HepG2 (cell line): ENCODE data around the gene NELFCD. TPM values are rescaled to one million over a fixed set of nuclear protein-coding genes. Genes with fewer than 3 reads are reported as not detected.

ENCODE experiments used
- AGO2 ChIP-seq: fragments of 200-400 bp; formaldehyde crosslinking; optimal IDR thresholded peaks from 2 replicates; pipeline ENCODE3; 2017; ENCODE audit warnings: mild to moderate bottlenecking, low read depth, low read length, moderate library complexity
- ATF7-NPFF ChIP-seq: sonication (generic); formaldehyde crosslinking; IDR thresholded peaks from 2 replicates; pipeline ENCODE4 v1.8.1; 2023; ENCODE audit warnings: mild to moderate bottlenecking, low read depth, missing genetic modification reagents, moderate library complexity
- CC2D1A ChIP-seq: sonication (generic); formaldehyde crosslinking; IDR thresholded peaks from 2 replicates; pipeline ENCODE4 v1.8.1; 2023; ENCODE audit warnings: mild to moderate bottlenecking, missing genetic modification reagents
- MEIS1 ChIP-seq: sonication (generic); formaldehyde crosslinking; IDR thresholded peaks from 2 replicates; pipeline ENCODE4 v1.9.0; 2021; ENCODE audit warnings: mild to moderate bottlenecking, missing genetic modification reagents, moderate library complexity, borderline replicate concordance
- NCOA1 ChIP-seq: sonication (generic); formaldehyde crosslinking; IDR thresholded peaks from 2 replicates; pipeline ENCODE4 v1.9.0; 2021; ENCODE audit warnings: missing genetic modification reagents
- NCOA2 ChIP-seq: sonication (generic); formaldehyde crosslinking; IDR thresholded peaks from 2 replicates; pipeline ENCODE4 v1.8.0; 2022; ENCODE audit warnings: inconsistent platforms
- NFATC3 ChIP-seq: sonication (generic); formaldehyde crosslinking; IDR thresholded peaks from 2 replicates; pipeline ENCODE4 v1.5.1; 2020; ENCODE audit warnings: mild to moderate bottlenecking, missing genetic modification reagents
- NFIB ChIP-seq: sonication (generic); formaldehyde crosslinking; IDR thresholded peaks from 2 replicates; pipeline ENCODE4 v1.9.0; 2021; ENCODE audit warnings: missing genetic modification reagents, mild to moderate bottlenecking, borderline replicate concordance
- PCBP1 ChIP-seq: fragments of 200-400 bp; formaldehyde crosslinking; IDR thresholded peaks from 2 replicates; pipeline ENCODE4 v1.6.1; 2017; ENCODE audit warnings: mild to moderate bottlenecking, low read depth, low read length, borderline replicate concordance
- POLR2A ChIP-seq, 2 experiments: IDR thresholded peaks; 2 replicates each; pipeline ENCODE4 v1.6.1; 2011; ENCODE audit warnings: low read depth in 2 of 2, low read length in 2 of 2, mild to moderate bottlenecking in 1 of 2, moderate library complexity in 1 of 2; ENCODE audit not compliant: insufficient read depth in 1 of 2
- PRMT3 ChIP-seq: sonication (generic); formaldehyde crosslinking; IDR thresholded peaks from 2 replicates; pipeline ENCODE4 v1.8.1; 2022; ENCODE audit warnings: low read depth, mild to moderate bottlenecking, moderate library complexity, missing genetic modification reagents, borderline replicate concordance
- SP5 ChIP-seq: IDR thresholded peaks from 2 replicates; pipeline ENCODE4 v1.6.1; 2016; ENCODE audit warnings: low read depth, borderline replicate concordance
- SRSF4 ChIP-seq: fragments of 200-400 bp; formaldehyde crosslinking; IDR thresholded peaks from one replicate; pipeline ENCODE4 v1.6.1; 2018; ENCODE audit warnings: mild to moderate bottlenecking, low read depth, low read length, moderate library complexity; ENCODE audit not compliant: poor library complexity, severe bottlenecking
- TBX3 ChIP-seq: fragments of 450-650 bp; IDR thresholded peaks from 2 replicates; pipeline ENCODE4 v1.6.1; 2017; ENCODE audit warnings: antibody characterized with exemption, mild to moderate bottlenecking, inconsistent platforms, borderline replicate concordance
- ZNF383 ChIP-seq: sonication (generic); formaldehyde crosslinking; IDR thresholded peaks from 2 replicates; pipeline ENCODE4 v1.4.0; 2020; ENCODE audit warnings: missing genetic modification reagents, mild to moderate bottlenecking, borderline replicate concordance
- ZNF670 ChIP-seq: sonication (generic); formaldehyde crosslinking; IDR thresholded peaks from 2 replicates; pipeline ENCODE4 v1.8.0; 2022; ENCODE audit warnings: mild to moderate bottlenecking, missing genetic modification reagents, borderline replicate concordance
- polyA plus RNA-seq, 8 experiments: library from polyadenylated mRNA; depleted of rRNA in 3 of 8; stranded (reverse) in 7 of 8; unstranded in 1 of 8; fragments of >200 nt; fragmentation: Illumina TruSeq in 4 of 8; extraction: Trizol in 4 of 8; gene quantifications; 2 replicates each; pipeline versions ENCODE4 v1.2.1 to v1.2.3, GENCODE V29; 2011 to 2016; ENCODE audit warnings: low read depth in 4 of 8, missing spikeins in 1 of 8, mixed read lengths in 1 of 8; ENCODE audit not compliant: insufficient read depth in 1 of 8
- total RNA-seq, 5 experiments: library from RNA; depleted of rRNA; stranded (reverse); fragments of >200 nt; fragmentation: Illumina TruSeq; extraction: Trizol; gene quantifications; 2 replicates each; pipeline ENCODE4 v1.2.3, GENCODE V29; 2016; ENCODE audit warnings: low read depth in 1 of 5
- TF ChIP-seq, protein P1 (sequence below): sonication (generic); formaldehyde crosslinking; IDR thresholded peaks from 2 replicates; pipeline ENCODE4 v1.4.0; 2020; ENCODE audit warnings: missing genetic modification reagents, mild to moderate bottlenecking, borderline replicate concordance
- TF ChIP-seq, protein P2 (sequence below): sonication (generic); formaldehyde crosslinking; IDR thresholded peaks from 2 replicates; pipeline ENCODE4 v1.8.0; 2022; ENCODE audit warnings: mild to moderate bottlenecking, missing genetic modification reagents, moderate library complexity
- TF ChIP-seq, protein P3 (sequence below): sonication (generic); formaldehyde crosslinking; IDR thresholded peaks from 2 replicates; pipeline ENCODE4 v1.4.0; 2020; ENCODE audit warnings: mild to moderate bottlenecking, missing genetic modification reagents, borderline replicate concordance
- TF ChIP-seq, protein P4 (sequence below): sonication (generic); formaldehyde crosslinking; IDR thresholded peaks from 2 replicates; pipeline ENCODE4 v1.5.0; 2020; ENCODE audit warnings: missing genetic modification reagents
- TF ChIP-seq, protein P5 (sequence below): sonication (generic); formaldehyde crosslinking; IDR thresholded peaks from 2 replicates; pipeline ENCODE4 v1.4.0; 2020; ENCODE audit warnings: missing genetic modification reagents; ENCODE audit errors: not compliant biosample characterization

NELFCD gene
- total and polyA plus RNA-seq, 2 of the 13 experiments (the other 11 are each of a cell fraction or from before 2014, with no cell fraction given), result 159 to 203 TPM

DNA sequence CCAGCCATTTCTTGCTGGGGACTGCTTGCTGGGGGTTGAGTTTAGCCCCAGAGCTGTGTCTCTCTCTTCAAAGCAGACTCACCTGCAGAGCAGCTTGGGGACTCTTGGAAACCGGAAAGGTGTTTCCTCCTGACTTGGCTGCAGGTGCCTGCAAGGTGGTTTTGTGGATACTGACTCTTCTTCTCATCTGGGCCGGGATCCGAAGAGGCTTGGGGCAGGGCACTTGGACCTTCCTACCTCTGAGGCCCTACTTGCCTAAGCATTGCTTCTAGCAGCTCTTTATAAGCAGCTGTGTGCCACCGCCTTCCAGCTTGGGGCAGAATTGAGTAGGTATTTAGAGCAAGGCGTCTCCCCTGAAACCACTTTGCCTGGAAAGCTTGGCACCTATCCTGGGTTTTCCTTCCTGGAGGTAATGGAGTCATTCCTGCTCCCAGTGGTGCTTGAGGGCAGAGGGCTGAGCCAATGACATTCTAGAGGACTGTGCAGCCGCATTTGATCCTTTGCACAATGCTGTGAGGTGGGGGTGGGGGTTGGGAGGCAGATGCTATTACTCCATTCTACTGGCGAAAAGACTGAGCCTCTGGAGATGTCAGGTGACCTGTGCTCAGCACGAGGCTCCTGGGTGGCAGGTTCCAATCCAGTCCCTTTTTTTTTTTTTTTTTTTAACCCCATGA lies 29.4 kb downstream of the NELFCD start (continued):
- TF ChIP-seq, protein P1, sequence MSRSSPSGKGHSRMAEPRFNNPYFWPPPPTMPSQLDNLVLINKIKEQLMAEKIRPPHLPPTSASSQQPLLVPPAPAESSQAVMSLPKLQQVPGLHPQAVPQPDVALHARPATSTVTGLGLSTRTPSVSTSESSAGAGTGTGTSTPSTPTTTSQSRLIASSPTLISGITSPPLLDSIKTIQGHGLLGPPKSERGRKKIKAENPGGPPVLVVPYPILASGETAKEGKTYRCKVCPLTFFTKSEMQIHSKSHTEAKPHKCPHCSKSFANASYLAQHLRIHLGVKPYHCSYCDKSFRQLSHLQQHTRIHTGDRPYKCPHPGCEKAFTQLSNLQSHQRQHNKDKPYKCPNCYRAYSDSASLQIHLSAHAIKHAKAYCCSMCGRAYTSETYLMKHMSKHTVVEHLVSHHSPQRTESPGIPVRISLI (CRISPR knock-in tag), result peak; percentile 96
- TF ChIP-seq PCBP1, result no peak
- TF ChIP-seq MEIS1 (CRISPR knock-in tag), result peak; percentile 20; the same call in 1 of the 2 replicates
- TF ChIP-seq, protein P2, sequence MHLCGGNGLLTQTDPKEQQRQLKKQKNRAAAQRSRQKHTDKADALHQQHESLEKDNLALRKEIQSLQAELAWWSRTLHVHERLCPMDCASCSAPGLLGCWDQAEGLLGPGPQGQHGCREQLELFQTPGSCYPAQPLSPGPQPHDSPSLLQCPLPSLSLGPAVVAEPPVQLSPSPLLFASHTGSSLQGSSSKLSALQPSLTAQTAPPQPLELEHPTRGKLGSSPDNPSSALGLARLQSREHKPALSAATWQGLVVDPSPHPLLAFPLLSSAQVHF, result no peak
- no peak for TF ChIP-seq ATF7-NPFF (CRISPR knock-in tag)
- TF ChIP-seq, protein P3, sequence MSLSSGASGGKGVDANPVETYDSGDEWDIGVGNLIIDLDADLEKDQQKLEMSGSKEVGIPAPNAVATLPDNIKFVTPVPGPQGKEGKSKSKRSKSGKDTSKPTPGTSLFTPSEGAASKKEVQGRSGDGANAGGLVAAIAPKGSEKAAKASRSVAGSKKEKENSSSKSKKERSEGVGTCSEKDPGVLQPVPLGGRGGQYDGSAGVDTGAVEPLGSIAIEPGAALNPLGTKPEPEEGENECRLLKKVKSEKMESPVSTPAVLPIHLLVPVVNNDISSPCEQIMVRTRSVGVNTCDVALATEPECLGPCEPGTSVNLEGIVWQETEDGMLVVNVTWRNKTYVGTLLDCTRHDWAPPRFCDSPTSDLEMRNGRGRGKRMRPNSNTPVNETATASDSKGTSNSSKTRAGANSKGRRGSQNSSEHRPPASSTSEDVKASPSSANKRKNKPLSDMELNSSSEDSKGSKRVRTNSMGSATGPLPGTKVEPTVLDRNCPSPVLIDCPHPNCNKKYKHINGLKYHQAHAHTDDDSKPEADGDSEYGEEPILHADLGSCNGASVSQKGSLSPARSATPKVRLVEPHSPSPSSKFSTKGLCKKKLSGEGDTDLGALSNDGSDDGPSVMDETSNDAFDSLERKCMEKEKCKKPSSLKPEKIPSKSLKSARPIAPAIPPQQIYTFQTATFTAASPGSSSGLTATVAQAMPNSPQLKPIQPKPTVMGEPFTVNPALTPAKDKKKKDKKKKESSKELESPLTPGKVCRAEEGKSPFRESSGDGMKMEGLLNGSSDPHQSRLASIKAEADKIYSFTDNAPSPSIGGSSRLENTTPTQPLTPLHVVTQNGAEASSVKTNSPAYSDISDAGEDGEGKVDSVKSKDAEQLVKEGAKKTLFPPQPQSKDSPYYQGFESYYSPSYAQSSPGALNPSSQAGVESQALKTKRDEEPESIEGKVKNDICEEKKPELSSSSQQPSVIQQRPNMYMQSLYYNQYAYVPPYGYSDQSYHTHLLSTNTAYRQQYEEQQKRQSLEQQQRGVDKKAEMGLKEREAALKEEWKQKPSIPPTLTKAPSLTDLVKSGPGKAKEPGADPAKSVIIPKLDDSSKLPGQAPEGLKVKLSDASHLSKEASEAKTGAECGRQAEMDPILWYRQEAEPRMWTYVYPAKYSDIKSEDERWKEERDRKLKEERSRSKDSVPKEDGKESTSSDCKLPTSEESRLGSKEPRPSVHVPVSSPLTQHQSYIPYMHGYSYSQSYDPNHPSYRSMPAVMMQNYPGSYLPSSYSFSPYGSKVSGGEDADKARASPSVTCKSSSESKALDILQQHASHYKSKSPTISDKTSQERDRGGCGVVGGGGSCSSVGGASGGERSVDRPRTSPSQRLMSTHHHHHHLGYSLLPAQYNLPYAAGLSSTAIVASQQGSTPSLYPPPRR (CRISPR knock-in tag), result peak; percentile 64; the same call in 1 of the 2 replicates
- 0 out of 2 replicates have a peak, but pooled peaks have one; percentile 35 for TF ChIP-seq CC2D1A (CRISPR knock-in tag)
- TF ChIP-seq NFIB (CRISPR knock-in tag), result no peak
- no peak for TF ChIP-seq TBX3
- no peak for TF ChIP-seq SRSF4
- TF ChIP-seq PRMT3 (CRISPR knock-in tag), result no peak
- no peak for TF ChIP-seq SP5 (CRISPR knock-in tag)
- no peak for TF ChIP-seq NFATC3 (CRISPR knock-in tag)
- no peak for TF ChIP-seq AGO2
- no peak for TF ChIP-seq ZNF670 (CRISPR knock-in tag)
- TF ChIP-seq, protein P4, sequence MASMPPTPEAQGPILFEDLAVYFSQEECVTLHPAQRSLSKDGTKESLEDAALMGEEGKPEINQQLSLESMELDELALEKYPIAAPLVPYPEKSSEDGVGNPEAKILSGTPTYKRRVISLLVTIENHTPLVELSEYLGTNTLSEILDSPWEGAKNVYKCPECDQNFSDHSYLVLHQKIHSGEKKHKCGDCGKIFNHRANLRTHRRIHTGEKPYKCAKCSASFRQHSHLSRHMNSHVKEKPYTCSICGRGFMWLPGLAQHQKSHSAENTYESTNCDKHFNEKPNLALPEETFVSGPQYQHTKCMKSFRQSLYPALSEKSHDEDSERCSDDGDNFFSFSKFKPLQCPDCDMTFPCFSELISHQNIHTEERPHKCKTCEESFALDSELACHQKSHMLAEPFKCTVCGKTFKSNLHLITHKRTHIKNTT (CRISPR knock-in tag), result no peak
- TF ChIP-seq NCOA1, result no peak
- TF ChIP-seq, protein P5, sequence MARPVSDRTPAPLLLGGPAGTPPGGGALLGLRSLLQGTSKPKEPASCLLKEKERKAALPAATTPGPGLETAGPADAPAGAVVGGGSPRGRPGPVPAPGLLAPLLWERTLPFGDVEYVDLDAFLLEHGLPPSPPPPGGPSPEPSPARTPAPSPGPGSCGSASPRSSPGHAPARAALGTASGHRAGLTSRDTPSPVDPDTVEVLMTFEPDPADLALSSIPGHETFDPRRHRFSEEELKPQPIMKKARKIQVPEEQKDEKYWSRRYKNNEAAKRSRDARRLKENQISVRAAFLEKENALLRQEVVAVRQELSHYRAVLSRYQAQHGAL, result no peak
- no peak for TF ChIP-seq NCOA2 (CRISPR knock-in tag)
- TF ChIP-seq ZNF383, result 0 out of 2 replicates have a peak, but pooled peaks have one; percentile 47
- TF ChIP-seq POLR2A (IDR thresholded peaks at IDR 0.05; ENCODE audit: insufficient read depth in 1 of 2, low read depth in 2 of 2, low read length in 2 of 2), result no peak
